Psoas muscle (tissue), 8 donors: ENCODE measurements around the gene UCN2. TPM values are rescaled to one million over a fixed set of nuclear protein-coding genes. Genes with fewer than 3 reads are reported as not detected.
A peak's percentile ranks its signal among the peaks of the same experiment; 100 is the strongest.

Experiments used
- ATAC-seq, 4 donors: fragments of 200-7000 bp; cut with Tn5 transposase; one replicate each; pipeline ENCODE4 v1.9.1; 2020; ENCODE audit warnings: moderate library complexity in 3 of 4, mild to moderate bottlenecking in 2 of 4
- DNase-seq, 2 donors: peaks; one replicate each; pipeline ENCODE4 v3.0.0-alpha.2; 2020
- H3K27ac ChIP-seq: fragments of 200-600 bp; one replicate; pipeline ENCODE4 v1.8.0; 2022
- H3K27me3 ChIP-seq, 3 donors: fragments of 200-600 bp in 1 of 3; one replicate each; pipeline versions ENCODE4 v1.6.1 to v1.8.0; 2013 to 2022; ENCODE audit warnings: low read length in 2 of 3, mild to moderate bottlenecking in 2 of 3, moderate library complexity in 1 of 3; ENCODE audit not compliant: insufficient read depth in 3 of 3
- H3K36me3 ChIP-seq, 2 donors: fragments of 200-600 bp in 1 of 2; one replicate each; pipeline versions ENCODE4 v1.6.1 to v1.8.0; 2013 to 2022; ENCODE audit warnings: low read depth in 1 of 2, mild to moderate bottlenecking in 1 of 2, moderate library complexity in 1 of 2; ENCODE audit not compliant: insufficient read depth in 1 of 2
- H3K4me1 ChIP-seq: fragments of 200-600 bp; one replicate; pipeline ENCODE4 v1.8.0; 2022
- H3K4me3 ChIP-seq: fragments of 200-600 bp; one replicate; pipeline ENCODE4 v1.8.0; 2022; ENCODE audit warnings: mild to moderate bottlenecking
- H3K9me3 ChIP-seq: fragments of 200-600 bp; one replicate; pipeline ENCODE4 v1.8.0; 2022
- WGBS, 3 donors: extraction: QIAGEN DNeasy Blood & Tissue Kit; methylation state at CpG; one replicate each; pipeline versions ENCODE4 v1.1.6 to v1.1.7; 2013; 5-methylcytosine and 5-hydroxymethylcytosine counted together
- intact Hi-C, 2 donors: fragments of 100-400 bp; cut with DNase I; formaldehyde crosslinking; loops; one replicate each; pipeline versions ENCODE4 v1.11.0 to v1.14.2; 2022
- polyA plus RNA-seq, 3 donors: library from polyadenylated mRNA; stranded (reverse); fragments of 200-250 nt; gene quantifications; one replicate each; pipeline ENCODE4 v1.2.3, GENCODE V29; 2013
- total RNA-seq, 4 donors: library from RNA; stranded (reverse); fragmentation: NEBNext Ultra II Directional in 2 of 4; extraction: Animal tissue kit (Norgen Biotek cat#: 25700) in 2 of 4; gene quantifications; one replicate each; pipeline versions ENCODE4 v1.2.1 to v1.2.4, GENCODE V29; 2021 to 2023
- TF ChIP-seq, protein P1 (sequence below): fragments of 200-600 bp; IDR thresholded peaks from one replicate; pipeline ENCODE4 v1.8.0; 2022; ENCODE audit warnings: antibody characterized with exemption
- donor health status: healthy with polysubstance abuse.
- donor health status: DM: no; HTN: no; CAD: no; lungs with moderate emphysema.
- donor health status: Bipolar disorder and iron deficiency.
- donor health status: healthy.
- donor health status: DM: yes; HTN: yes; CAD: no.
- donor health status: DM: no; HTN: no; CAD: no.
- donor health status: DM: no; HTN: no; CAD: no.
- donor health status: DM: yes; HTN: yes; CAD: no.

Gene UCN2
- total and polyA plus RNA-seq, 7 donors: 0.12 to 0.32 (median 0.17) TPM; not detected in 4

DNA sequence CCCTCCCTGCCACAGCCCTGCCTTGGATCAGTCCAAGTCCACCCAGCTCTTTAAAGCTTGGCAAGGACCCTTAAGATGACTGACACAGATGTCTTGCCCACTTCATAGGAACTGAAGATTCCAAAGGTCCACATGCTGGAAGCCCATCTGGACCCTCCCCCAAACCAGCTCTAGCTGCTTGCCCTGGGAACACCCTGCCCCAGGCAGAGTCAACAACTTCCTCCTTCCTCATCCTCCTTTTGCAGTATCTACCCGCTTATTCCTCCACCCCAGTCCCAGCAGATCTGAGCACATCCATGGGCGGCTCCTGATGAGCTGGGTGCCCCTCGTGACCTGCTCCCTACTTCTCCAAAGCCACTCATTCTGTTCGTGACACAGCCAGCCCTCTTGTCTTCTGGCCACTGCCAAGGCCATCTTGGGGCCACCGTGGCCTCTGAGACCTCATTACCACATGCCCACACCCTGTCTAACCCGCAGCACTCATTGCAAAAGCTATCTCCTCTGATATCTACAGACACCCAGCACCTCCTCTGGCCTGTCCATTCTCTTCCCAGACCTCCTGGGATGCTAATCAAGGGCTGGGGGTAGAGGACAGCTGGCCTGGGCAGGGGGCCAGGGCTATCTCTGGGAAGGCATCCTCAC lies 5.0 kb downstream of the UCN2 start:
- Histone ChIP-seq H3K4me3 (no peak overlapping the region), H3K27ac (peak overlapping the region; percentile 50), H3K9me3 (no peaks in the 10 kb centered on the region), H3K36me3 (no peaks in the 10 kb centered on the region), H3K27me3 (no peaks in the 10 kb centered on the region), H3K4me1 (peaks cover 33% of the 10 kb centered on the region)
- WGBS, 3 donors: 67 to 74% (median 67%) methylated on average over 6 of the region's 6 CpGs
- DNase-seq: peak; percentile 42 to 74
- no peak for ATAC-seq
- TF ChIP-seq, protein P1, sequence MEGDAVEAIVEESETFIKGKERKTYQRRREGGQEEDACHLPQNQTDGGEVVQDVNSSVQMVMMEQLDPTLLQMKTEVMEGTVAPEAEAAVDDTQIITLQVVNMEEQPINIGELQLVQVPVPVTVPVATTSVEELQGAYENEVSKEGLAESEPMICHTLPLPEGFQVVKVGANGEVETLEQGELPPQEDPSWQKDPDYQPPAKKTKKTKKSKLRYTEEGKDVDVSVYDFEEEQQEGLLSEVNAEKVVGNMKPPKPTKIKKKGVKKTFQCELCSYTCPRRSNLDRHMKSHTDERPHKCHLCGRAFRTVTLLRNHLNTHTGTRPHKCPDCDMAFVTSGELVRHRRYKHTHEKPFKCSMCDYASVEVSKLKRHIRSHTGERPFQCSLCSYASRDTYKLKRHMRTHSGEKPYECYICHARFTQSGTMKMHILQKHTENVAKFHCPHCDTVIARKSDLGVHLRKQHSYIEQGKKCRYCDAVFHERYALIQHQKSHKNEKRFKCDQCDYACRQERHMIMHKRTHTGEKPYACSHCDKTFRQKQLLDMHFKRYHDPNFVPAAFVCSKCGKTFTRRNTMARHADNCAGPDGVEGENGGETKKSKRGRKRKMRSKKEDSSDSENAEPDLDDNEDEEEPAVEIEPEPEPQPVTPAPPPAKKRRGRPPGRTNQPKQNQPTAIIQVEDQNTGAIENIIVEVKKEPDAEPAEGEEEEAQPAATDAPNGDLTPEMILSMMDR: no peak
- intact Hi-C loops: loop anchor here in 1 of 2 donors (2.0 kb wide), 1 partner anchor 76 kb away; the partner anchor contains the start of gene SLC26A6

DNA sequence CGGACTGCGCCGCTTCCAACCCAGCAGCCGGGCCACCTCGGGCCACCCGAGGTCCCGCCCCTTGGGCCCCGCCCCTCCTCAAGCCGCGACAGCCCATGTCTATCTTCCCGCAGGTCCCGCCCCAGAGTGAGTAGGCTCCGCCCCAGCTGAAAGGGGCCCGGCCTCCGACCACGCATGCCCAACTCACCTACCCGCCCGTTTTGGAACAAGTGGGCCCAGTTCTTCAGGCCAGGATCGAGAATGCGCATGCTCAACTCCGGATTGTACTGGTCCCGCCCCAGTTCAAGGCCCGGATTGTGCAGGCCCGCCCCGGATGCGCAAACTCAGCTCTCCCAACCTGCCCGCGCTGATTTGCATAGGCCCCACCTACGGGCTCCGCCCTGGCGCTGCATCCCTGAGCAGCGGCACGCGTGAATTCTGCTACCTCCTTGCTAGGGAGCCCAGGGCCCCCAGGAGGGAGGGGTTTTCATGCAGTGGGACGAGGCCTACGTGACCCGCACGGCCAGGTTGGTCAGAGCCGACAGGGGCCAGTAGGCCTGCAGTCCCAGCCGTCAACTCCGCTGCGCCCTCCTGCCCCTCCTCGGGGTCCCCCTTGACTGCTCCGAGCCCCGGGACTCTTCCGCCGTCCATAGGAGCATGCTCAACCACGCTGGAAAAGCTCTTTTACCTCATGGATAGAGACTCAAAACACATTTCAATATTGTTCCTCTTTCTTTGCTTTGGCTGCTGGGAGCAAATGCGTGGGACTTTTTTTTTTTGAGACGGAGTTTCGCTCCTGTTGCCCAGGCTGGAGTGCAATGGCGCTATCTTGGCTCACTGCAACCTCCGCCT lies 6.6 kb downstream of the UCN2 start, which contains the start of gene PFKFB4:
Gene PFKFB4, minus strand, starts transcription at position 8 of the 831 bp plus-strand sequence. CDS start 26 bp downstream, outside the sequence.
- Histone ChIP-seq H3K27ac (peak within 1 kb of the TSS; percentile 68), H3K4me3 (peak within 1 kb of the TSS; percentile 70), H3K36me3 (no peaks in the 10 kb centered on the region), H3K4me1 (peaks cover 33% of the 10 kb centered on the region), H3K27me3 (no peaks in the 10 kb centered on the region), H3K9me3 (no peaks in the 10 kb centered on the region)
- peak; percentile 98 to 100 for DNase-seq
- WGBS, 3 donors: 1 to 2% (median 1%) methylated on average over 46 to 53 of the region's 53 CpGs
- TF ChIP-seq, protein P1: no peak
- intact Hi-C loops: no loop called here
- ATAC-seq: peak; percentile 89 to 92 (median 90)

DNA sequence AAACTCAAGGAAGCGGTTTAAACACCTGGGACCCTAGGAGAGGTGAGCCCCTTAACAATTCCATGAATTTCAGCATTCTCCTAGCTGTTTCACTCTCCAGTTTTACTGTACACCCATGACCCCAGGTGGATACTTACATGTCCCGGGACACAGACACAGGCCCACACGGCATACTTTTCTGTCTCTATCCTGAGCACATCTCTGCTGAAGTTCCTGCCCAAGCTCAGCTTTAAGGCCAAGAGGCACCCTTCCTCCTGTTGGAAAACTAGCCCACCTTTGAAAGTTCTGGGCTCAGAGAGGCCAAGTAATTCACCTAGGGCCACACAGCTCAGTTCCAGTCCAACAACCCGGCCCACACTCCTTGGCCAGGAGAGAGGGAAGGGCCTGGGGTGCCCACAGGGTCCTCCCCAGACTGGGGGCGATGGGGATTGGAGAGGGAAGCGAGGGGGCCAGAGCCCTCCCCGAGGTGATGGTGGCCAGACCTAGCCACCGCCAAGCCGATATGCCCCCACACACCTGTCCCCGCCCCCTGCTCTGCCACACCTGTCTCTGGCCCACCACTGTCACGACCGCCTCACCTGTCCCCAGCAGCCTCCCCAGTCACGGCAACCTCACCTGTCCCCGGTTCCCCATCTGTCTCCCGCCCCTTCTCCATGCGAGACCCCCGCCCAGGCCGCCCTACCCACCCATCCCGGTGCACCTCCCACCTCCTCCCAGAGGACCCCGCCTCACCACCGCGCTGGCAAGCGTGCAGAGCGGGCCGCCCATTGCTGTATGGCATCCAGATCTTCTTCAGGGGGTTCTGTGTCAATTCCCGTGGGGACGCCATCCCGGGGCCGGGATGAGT lies 7.4 kb downstream of the UCN2 start:
- intact Hi-C loops: no loop called here
- H3K36me3 ChIP-seq: no peaks in the 10 kb centered on the region
- DNase-seq (no peak), ATAC-seq (no peak)
- TF ChIP-seq, protein P1: no peak
- H3K27ac ChIP-seq: no peak overlapping the region
- H3K4me1 ChIP-seq: peaks cover 31% of the 10 kb centered on the region
- 19 to 25% (median 20%) methylated on average over 26 to 29 of the region's 29 CpGs for WGBS, 3 donors
- peak overlapping the region; percentile 70 for H3K4me3 ChIP-seq
- no peaks in the 10 kb centered on the region for H3K27me3 ChIP-seq
- H3K9me3 ChIP-seq: no peaks in the 10 kb centered on the region

DNA sequence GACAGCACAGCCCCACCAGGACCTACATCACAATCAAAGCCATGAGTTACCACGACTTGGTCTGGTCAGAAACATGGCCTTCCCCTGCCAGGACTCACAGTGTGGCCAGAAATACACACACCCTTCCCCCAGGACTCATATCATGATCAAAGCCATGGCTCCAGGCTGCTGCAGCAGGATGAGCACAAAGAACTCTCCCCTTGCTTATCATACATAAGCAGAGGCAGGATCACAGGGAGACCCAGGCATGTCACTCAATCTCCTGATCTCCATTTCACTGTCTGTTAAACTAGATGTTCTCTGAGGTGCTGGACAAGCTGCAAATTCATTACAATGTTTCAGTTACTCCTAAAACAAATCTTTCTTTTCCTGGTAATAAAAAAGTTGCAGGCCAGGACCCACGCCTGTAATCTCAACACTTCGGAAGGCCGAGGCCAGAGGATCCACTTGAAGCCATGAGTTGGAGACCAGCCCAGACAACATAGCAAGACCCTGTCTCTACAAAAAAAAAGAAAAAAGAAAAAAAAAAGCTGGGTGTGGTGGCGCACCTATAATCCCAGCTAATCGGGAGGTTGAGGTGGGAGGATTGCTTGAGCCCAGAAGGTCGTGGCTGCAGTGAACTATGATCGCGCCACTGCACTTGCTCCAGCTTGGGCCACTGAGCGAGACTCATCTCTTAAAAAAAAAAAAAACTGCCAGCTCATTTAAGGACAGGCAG lies 8.2 kb downstream of the UCN2 start:
- WGBS, 3 donors: 89 to 93% (median 92%) methylated on average over 10 of the region's 10 CpGs
- intact Hi-C loops: no loop called here
- no peaks in the 10 kb centered on the region for H3K9me3 ChIP-seq
- no peaks in the 10 kb centered on the region for H3K27me3 ChIP-seq
- peaks cover 25% of the 10 kb centered on the region for H3K4me1 ChIP-seq
- H3K4me3 ChIP-seq: no peak overlapping the region
- no peak overlapping the region for H3K27ac ChIP-seq
- TF ChIP-seq, protein P1: no peak
- no peak for DNase-seq
- H3K36me3 ChIP-seq: no peaks in the 10 kb centered on the region
- no peak for ATAC-seq
